ENCODE results near the gene ERC1. TPM values are rescaled to one million over a fixed set of nuclear protein-coding genes. Genes with fewer than 3 reads are reported as not detected.
"Not testable (repeated sequence)": the region's sequence is repeated elsewhere in the genome, so short reads cannot be mapped to it uniquely, and the experiment has no call there.

ERC1 gene
- total RNA-seq, 1 experiment from 2014 or later = 11.3 TPM

DNA sequence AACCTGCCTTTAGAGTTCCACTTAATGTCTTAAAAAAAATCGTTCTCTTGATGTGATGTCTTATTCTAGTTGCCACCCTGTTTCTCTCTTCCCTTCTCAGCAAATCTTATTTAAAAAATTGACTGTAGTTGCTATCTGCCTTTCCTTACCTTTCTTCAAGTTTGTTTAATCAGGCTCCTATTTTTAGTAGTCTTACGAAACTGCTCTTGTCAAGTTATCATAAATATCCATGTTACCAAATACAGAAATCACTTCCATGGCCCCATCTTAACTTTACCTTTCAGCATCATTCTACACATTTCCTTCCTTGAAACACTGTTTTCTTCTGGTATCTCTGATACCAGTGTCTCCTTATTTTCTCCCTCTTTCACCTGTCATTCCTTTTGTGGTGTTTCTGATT, 227.3 kb downstream of the ERC1 start:
- no peak for DNase-seq (ENCODE audit: low spot score)

GRCh38 chr12:1220127-1221092, 229.4 kb downstream of the ERC1 start:
- DNase-seq (ENCODE audit: low spot score) = no peak

GRCh38 chr12:1222858-1223639, 232.0 kb downstream of the ERC1 start:
- DNase-seq (ENCODE audit: low spot score) = no peak

- no peak for DNase-seq (ENCODE audit: low spot score)
These were observed 235.9 kb downstream of the ERC1 start for GRCh38 chr12:1226951-1227350.

GRCh38 chr12:1234073-1234472, 243.1 kb downstream of the ERC1 start:
- peak; percentile 19 for DNase-seq (ENCODE audit: low spot score)

DNA sequence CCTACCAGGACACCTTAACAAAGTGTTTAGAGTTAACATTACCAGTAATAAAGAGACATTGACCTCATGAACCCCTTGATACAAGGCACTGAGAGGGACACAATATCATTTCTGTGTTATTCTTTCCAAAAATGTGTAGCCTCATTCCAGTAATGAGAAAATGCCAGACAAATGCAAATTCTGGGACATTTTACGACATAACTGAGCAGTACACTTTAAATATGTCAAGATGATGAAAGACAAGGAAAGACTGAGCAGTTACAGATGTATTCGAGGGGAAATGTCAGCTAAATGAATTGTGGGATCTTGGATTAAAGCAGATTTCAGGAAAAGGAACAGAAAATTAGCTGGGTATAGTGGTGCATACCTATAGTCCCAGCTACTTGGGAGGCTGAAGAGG, 255.6 kb downstream of the ERC1 start:
- DNase-seq (ENCODE audit: low spot score) = no peak

DNA sequence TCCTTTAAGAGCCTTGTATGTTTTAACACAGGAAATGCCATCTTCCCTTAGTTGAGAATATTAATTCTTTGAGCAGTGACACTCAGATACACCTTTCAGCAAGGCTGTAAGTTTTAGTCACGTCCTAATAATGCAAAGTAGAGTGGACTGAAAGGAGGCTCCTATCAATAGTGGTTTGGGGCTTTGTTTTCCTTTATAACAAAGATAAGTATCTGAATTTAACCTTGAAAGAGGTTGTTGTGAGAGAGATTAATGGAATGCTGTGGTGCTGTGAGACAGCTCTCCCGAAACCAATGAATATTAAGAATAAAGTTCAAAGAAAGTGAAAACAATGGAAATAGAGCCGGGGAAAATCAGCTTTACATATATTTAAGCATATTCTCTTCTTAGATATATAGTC, 259.6 kb downstream of the ERC1 start:
- DNase-seq (ENCODE audit: low spot score) = no peak

DNA sequence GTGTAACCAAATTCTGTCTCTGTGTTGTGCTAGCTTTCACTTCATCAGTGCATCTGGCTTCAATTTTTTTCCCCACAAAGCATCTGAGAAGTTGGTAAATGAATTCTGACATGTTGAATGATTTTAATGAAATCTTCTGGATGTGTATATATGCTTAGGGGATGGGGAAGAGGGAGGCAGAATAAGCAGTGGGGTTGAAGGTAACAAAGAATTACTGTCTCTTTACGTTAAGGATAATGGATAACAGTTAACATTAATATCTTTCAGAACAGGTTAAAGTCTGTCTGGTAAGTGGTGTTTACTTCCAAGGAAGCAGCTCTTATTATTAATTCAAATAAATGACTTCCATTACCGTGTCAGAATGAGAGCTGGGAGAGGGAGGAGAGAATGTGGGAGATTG, 261.7 kb downstream of the ERC1 start:
- DNase-seq (ENCODE audit: low spot score) = no peak

- not testable (repeated sequence) for DNase-seq (ENCODE audit: low spot score)
These were observed 264.1 kb downstream of the ERC1 start for GRCh38 chr12:1255125-1255524.

- DNase-seq (ENCODE audit: low spot score) = not testable (repeated sequence)
These were observed 264.8 kb downstream of the ERC1 start for GRCh38 chr12:1255854-1256253.

DNA sequence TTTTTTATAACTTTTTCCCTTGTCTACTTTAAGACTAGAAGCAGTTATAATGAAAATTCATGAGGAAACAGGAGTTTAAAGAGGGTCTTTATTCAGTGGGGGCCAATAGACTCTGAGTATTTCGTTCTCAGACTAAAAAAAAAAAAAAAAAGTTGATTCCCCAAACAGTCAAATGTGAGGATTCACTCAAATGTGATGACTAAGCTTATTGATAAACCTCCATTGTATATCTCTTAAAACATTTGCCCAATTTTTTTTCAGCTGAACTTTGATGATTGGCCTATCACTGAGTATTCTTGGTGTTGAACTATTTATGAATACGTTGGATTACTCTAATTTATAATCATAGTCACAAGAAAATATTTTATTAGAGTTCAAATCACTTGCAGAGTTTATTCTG, 265.3 kb downstream of the ERC1 start:
- no peak for DNase-seq (ENCODE audit: low spot score)

DNA sequence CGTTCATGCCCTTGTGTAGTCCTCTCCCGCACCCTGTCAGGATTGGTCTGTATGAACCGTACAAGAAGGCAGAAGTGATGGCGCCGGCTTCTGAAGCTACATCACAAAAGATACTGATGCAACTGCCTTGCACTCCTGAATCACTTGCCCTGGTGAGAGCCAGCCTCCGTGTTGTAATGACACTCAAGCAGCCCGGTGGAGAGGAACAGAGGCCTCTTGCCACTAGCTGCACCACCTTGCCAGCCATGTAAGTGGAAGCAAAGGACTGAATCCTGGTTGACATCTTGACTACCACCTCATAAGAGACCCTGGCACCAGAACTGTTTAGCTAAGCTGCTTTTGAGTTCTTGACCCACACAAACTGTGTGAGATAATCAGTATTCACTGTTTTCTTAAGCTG, 266.0 kb downstream of the ERC1 start:
- DNase-seq (ENCODE audit: low spot score) = no peak

GRCh38 chr12:1262011-1262410, 271.0 kb downstream of the ERC1 start:
- no peak for DNase-seq (ENCODE audit: low spot score)

GRCh38 chr12:1267243-1267642, 276.2 kb downstream of the ERC1 start:
- no peak for DNase-seq (ENCODE audit: low spot score)

GRCh38 chr12:1272142-1272541, 281.1 kb downstream of the ERC1 start:
- no peak for DNase-seq (ENCODE audit: low spot score)

DNA sequence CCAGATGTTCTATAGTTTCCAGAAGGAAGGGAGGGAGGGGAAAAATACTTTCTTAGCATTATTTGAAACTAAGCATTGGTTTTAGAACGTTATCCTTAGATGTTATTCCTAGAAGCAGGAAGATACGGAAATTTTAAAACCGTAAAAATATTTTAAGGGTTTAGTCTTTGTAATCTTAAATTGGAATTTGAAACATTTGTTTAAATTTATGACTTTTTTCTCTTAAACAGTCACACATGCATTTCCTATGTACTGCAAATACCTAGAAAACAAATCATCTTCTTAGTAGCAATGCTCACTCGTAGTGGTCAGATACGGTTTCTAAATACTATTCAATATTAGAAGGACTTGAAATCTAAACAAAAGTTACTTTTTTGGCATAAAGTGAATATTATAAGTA, 282.0 kb downstream of the ERC1 start:
- DNase-seq (ENCODE audit: low spot score) = no peak

GRCh38 chr12:1277905-1278304, 286.9 kb downstream of the ERC1 start:
- no peak for DNase-seq (ENCODE audit: low spot score)

- no peak for DNase-seq (ENCODE audit: low spot score)
These were observed 288.0 kb downstream of the ERC1 start for GRCh38 chr12:1279050-1279449.

- DNase-seq (ENCODE audit: low spot score) = no peak
These were observed 289.0 kb downstream of the ERC1 start for GRCh38 chr12:1280059-1280458.

DNA sequence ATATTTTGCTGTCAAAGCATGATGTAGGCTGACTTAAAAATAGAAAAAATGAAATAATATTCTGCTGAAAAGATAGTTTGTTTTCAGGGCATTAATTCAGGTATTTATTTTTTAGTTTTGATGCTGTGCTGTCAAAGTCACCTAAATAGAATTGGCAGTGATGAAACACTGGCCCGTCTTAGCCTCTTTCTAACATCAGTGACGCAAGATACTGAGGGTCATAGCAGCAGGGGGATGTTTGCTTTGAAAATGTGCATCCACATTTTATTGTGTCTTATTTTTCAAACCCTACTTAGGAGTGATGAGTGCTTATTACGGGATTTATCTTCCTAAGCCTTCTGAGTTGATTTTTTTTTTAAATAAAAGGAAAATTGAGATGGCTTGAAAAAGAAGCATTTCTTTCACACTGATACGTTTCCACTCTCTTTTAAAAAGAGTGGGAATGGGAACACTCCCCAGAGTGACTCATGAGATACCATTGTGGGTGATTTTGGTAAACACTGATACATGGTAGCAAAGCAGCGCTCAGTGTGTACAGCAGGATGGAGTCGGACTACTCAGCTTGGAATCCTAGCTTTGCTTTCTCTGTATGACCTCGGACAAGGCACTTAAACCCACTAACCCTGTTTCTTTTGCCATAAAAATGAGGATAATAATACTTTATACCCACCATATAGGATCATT, 290.8 kb downstream of the ERC1 start:
- DNase-seq (ENCODE audit: low spot score) = peak; percentile 56

DNA sequence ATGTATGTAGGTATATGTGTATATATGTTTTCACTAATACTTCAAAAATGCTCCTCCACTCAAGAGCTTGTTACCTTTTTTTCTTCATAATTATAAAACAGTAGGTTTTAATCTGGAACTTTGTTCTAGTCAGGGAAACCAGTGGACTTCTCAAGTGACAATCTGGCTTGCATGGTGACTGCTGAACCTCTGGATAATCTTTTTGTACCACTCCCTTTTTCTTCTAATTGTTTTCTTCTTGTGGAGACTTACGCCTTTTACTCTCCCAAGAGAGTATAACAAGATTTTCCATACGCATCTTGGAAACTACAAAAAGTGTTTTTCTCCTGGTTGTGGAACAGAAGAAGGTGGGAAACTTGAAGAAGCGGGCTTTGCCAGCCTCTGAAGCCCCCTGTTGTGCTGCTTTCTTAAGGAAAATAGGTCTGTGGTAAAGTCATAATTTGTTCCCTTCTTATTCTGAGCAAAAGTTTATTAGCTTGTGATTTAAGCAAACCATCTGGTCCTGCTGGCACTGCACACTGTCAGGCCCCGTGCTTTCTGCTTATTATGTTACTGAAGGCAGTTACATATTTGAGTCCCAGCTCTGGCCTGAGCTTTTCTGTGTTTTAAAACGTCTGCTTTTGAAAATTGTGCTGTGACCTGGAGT, 291.8 kb downstream of the ERC1 start:
- no peak for DNase-seq (ENCODE audit: low spot score)

GRCh38 chr12:1283316-1283715, 292.3 kb downstream of the ERC1 start:
- DNase-seq (ENCODE audit: low spot score) = no peak

Data from H4 (cell line).